Tracheal epithelial cell (primary cell): Measurements from ENCODE around the gene FAM200B. TPM values are rescaled to one million over a fixed set of nuclear protein-coding genes. Genes with fewer than 3 reads are reported as not detected.

Source experiments
- total RNA-seq: library from RNA; depleted of rRNA; stranded (reverse); fragments of >200 nt; gene quantifications from 2 replicates; pipeline ENCODE4 v1.2.1, GENCODE V29; 2014

The FAM200B gene
- 19.0 and 20.2 TPM in 2 replicates for total RNA-seq

DNA sequence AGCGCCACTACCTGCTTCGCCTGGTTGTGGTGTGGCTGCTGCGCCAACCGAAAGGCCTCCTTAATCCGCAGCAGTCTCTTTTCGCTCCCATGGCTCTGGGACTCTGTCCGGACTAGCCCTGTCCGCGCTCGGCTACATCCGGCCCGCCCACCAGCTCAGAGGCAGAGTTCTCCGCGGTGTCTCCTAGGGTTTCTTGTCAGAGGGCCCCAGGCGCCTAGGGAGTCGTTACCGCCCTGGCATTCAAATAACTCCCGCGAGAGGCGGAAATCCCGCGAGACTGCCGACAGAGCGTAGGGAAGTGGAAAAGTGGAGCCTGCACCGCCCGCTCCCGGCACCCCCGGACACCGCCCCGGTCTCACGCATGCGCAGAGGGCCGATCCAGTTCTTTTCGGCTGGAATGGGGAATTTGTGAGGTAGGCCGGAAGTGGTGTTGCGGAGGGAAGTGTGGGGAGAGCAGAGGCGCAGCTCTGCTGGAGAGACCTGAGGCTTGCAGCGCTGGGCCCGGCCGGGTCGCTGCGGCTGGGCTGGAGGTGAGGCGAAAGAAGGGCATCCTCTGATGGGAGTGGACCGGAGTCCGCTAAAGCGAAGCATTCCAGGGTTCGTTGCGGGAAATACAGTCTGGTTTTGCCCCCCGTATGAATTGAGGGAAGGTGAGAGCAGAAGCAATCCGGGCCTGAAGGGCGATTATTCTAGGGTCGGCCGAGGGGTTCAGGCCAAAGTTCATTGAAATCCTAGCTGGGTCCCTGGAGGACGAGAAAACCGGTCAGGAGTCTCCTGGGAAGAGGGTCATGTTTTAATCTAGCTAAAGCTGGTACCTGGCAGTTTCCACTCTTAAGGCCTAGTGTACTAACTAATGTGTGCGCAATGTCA is at the start of gene FAM200B:
FAM200B (plus strand) TSS at position 456 of the 870 bp plus-strand sequence. CDS start 5,151 bp downstream, outside the sequence.

DNA sequence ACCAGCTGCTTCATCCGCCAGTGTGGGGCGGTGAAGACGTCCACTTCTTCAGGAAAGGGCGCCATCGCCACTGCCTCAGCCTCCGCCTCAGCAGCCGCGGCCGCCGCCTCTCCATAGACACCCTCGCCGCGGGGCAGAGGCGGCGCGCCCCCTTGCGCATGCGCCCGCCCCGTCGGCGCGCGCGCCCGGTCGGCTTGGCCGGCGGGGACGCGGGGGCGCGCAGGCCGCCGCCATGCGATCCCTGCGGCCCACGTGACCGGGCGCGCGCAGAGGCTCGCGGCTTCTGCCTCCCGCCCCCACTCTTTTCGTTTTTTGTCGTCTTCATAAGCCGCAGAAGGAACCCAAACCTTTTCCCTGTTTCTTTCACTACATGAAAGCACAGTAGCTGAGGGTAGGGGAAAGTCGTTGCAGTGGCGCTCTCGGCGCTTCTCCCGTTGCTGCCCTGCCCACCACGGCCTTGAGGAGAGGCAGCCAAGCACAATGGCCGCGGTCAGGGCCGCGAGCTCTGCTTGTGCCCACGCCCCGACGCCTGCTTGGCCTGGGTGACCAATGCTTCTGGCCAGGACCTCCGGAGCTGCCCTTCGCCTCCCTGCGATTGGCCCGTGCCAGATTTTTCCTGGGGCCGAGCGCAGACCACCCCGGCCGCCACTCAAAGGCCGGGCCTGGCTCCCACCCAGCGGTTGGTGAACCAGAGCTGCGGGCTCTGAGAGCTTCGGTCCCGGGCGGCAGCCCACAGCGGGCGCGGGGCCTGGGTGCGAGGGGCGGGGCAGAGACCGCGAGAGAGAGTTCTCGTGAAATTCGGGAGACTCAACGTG is 26.2 kb upstream of the FAM200B start, which contains the start of gene FBXL5:
FBXL5 (minus strand) TSS at position 135 of the 815 bp plus-strand sequence; CDS start at position 65, 70 bp downstream.

DNA sequence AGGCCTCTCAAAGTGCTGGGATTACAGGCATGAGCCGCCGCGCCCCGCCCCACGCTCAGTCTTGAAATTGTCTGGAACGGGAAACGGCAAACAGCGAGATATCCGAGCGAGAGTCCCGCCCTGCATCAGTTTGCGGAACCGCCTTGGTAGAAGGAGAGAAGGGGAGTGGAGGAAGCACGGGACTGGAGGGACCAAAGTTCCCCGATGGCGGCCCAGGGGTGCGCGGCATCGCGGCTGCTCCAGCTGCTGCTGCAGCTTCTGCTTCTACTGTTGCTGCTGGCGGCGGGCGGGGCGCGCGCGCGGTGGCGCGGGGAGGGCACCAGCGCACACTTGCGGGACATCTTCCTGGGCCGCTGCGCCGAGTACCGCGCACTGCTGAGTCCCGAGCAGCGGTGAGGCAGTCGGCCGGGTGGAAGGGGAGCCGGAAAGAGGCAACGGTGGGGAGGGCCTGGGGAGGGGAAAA is 21.3 kb downstream of the FAM200B start, which contains the start of gene BST1:
BST1 (plus strand) TSS at position 125 of the 463 bp plus-strand sequence; CDS start at position 205, 80 bp downstream.

Other genes with a start within 250 kb of the FAM200B start
- gene CC2D2A, start 211.9 kb upstream of the FAM200B start, total RNA-seq, result 5.3 and 14.3 TPM in 2 replicates
- gene FBXL5, start 26.5 kb upstream of the FAM200B start, total RNA-seq, result 118 and 138 TPM in 2 replicates
- gene BST1, start 21.2 kb downstream of the FAM200B start, total RNA-seq, result 0.96 TPM in 1 of 2 replicates, not detected in the other
- under 0.01 and 0.21 TPM in 2 replicates for gene CD38, start 96.5 kb downstream of the FAM200B start, total RNA-seq